NCI-H510A treated with DMSO at 0.1 percent for 48 hours (cell line): Measurements from ENCODE around the gene SURF4.

Source experiments
- DNase-seq: peaks from one replicate; lab custom pipeline; 2025; lab: John Stamatoyannopoulos, UW

Gene SURF4

DNA sequence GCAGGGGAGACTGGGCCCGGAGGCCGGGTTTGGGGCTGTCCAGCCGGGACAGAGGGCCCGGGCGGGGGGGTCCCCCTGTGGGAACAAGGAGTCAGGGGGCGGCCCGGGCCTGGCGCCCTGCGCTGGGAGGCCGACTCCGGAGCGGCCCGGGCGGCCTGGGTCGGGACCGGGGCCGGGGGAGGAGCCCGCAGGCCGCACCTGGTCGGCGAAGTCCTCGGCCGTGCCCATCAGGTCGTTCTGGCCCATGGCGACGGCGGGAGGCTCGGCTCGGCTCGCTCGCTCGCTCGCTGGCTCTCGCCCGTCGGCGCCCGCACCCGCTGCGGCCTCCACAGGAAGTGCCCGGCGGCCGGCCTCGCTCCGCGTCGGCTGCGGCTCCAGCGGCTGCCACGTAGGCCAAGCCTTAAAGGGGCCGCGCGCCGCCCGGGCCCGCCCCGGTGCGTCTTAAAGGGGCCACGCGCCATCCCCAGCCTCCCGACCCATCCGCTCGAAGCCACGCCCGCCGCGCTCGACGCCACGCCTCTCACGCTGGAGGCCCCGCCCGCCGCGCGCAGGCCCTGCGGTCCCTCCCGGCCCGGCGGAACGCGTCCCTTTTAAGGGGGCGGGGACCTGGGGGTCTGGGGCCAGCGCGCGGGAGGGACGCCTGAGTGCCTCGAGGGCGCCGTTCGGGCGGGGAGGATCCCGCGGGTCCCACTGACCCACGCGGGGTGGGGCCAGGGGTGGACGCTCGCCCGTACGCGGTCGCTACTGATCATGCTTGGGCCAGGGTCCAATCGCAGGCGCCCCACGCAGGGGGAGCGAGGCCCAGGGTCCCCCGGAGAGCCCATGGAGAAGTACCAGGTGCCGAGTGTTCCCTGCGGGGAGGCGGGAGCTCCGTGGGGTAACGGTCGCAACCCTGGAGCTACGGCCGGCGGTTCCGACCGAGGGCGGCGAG is at the start of gene SURF4, which contains the start of gene STKLD1:
Gene SURF4 (minus strand): TSS at position 337 of the 931 bp plus-strand sequence. CDS start 91 bp downstream, at position 246.
Gene STKLD1 (plus strand): TSS at position 643 of the 931 bp plus-strand sequence. CDS start 108 bp downstream, at position 751.
- DNase-seq, result peak; percentile 92

DNA sequence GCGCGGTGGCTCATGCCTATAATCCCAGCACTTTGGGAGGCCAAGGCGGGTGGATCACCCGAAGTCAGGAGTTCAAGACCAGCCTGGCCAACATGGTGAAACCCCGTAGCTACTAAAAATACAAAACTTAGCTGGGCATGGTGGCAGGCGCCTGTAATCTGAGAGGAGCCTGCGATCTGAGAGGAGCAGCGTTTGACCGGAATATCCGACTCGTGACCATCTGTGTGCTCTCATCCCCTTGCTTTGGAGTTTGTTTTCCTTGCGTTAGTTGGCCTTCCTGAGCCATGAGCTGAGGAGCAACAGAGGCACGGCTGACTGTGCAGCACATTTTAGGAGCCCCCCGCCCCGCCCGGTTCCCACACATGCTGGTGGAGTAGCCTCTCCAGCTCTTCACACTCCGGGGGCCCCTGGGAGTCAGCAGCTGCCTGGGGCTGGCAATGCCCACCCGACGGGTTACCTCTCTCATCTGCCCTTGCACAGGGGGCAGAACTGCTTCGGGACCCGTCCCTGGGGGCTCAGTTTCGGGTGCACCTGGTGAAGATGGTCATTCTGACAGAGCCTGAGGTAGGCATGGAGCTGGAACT is 49.3 kb upstream of the SURF4 start:
- no peak for DNase-seq

DNA sequence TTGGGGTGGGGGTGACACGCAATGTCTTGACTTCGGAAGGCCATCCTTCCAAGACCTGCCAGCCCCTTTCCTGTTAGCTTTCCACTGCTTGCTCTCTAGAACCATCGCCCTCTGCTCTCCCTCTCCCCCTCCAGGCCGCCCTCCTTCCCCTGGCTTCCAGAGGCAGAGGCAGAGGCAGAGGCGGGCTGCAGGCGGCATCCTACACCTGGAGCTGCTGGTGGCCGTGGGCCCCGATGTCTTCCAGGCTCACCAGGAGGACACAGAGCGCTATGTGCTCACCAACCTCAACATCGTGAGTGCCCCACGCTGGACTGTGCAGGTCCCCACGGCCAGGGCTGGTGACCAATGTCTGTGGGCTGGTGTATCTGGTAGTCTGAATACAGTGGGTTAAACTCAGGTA is 48.3 kb upstream of the SURF4 start:
- no peak for DNase-seq

DNA sequence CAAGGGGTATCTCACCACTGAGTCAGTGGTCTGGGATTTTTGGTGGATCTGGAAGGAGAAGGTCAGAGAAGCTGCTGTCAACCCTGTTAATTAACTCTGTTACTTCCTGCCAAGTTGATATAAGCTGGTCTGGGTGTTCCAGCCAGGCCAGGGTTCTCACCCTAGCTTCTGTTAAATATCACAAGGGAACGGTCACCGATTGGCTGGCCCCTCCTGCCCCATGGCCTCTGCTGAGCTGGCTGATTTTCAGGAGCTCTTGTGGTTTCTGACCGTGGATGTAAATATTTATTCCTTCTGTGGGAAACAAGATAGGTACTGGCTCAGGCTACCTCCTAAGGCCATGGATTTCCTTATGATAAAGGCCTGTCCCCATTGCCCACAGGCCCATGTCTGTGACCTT is 47.4 kb upstream of the SURF4 start:
- DNase-seq, result no peak

DNA sequence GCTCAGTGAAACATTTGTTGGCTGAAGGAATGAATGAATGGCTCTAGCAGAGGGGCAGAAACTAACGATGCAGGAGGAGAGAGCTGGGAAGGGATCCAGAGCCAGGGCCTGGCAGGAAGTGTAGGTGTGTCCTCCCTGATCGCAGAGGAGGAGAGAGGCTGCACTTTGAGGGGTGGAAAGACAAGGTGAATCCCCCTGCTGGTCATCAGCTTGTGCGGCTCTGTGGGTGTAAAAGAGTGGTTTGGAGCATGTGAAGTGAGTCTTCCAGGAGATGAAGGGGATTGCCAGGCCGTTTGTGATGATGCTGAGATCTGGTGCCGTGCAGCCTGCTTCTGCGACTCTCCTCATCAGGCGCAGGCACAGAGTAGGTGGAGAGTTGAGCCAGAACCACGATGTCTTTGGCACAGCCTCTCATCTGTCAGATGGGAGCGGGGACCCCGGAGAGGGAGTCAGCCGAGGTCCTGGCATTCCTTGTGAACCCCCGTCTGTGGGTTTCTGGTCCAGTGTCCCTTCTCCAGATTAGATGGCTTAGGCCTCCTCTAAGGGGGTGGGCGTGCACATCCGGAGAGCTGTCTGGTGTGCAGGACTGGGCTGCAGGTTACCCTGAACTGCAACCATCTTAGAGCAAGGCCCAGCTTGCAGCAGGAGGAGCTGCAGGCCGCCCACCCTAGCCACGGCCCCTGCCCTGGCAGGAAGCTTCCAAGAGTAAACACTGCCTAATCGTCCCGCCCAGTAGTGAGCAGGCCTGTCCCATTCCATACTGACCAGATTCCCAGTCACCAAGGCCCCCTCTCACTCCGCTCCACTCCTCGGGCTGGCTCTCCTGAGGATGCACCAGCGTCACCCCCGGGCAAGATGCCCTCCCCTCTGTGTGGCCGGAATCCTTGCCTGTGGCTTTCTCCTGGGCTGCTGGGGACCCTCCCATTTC is 46.0 kb upstream of the SURF4 start, which contains the start of gene ADAMTS13:
Gene ADAMTS13 (plus strand): TSS at position 753 of the 928 bp plus-strand sequence. CDS start 77 bp downstream, at position 830.
- DNase-seq, result no peak

DNA sequence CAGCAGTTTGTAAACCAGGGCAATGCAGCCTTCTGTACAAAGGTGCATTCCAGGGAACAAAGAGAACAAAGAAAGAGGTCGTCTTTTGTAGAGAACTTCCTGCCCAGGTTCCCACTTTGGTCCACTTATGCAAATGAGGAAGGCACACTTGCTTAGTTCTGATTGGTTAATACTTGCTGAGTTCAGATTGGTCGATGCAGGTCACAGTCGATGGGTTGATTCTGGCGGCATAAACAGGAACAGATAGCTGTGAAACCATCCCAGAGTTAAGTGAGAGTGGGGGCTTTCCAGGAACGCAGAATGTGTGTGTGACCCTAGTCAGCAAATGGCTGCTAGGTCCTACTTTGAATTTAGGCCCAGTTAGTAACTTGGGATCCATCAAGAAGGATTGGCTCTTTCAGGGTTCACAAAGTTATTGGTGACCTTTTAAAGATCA is 44.5 kb upstream of the SURF4 start:
- peak; percentile 34 for DNase-seq

DNA sequence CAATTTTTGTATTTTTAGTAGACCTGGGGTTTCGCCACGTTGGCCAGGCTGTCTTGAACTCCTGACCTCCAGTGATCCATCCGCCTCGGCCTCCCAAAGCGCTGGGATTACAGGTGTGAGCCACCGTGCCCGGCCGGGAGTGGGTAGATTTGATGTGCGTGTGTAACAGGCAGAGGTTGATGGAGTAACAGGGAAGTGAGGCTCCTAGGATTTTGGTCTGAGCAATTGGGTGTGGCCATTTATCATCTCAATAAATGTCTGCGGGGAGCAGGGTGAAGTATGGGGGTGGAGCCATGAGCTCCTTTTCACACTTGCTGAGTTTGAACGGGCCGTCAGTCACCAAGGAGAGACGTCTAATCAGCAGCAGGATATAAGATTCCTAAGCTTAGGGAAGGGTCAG is 43.1 kb upstream of the SURF4 start:
- DNase-seq, result no peak

DNA sequence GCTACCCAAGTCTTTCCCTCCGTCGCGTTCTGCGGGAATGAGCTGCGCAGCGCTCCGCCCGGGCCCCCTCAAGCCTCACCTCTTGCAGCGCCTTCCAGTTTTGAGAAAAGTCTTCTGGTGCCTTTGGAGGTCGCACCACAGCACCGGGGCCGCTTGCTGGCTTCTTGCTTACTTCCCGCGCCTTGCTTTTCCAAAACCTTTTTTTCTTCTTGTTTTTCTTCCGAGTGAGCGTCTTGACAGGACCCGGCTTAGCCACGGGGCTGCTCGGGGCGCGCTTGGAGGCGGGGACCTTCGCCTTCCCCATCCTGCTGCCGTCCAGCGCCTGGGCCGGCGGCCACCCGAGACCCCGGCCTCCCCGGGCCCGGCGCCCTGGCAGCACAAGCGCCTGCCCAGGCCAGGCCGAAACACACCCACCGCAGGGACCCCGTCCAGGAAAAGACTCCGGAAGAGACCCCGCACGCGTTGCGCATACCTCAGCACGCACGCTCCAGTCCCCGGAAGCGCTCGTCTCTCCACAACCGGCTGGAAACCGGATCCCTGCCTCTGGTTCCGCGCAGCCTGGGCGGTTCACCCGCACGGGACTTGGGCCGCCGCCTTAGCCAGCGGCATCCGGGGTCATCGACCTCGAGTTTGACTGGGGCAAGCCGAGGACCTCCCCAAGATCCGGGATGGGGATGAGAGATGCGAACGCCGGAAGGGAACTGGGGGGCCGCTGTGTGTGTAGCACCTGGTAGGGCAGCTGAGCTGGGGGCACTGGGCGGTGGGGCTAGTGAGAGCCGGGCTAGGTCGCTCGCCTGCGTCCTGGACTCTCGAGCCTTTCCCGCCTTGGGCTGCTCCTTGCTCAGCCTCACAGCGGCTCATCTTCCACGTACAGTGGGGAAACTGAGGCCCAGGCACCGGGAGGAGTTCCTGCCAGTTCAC is 41.9 kb upstream of the SURF4 start, which contains the start of gene REXO4:
Gene REXO4 (minus strand): TSS at position 470 of the 921 bp plus-strand sequence. CDS start 166 bp downstream, at position 304.
- peak; percentile 74 for DNase-seq

DNA sequence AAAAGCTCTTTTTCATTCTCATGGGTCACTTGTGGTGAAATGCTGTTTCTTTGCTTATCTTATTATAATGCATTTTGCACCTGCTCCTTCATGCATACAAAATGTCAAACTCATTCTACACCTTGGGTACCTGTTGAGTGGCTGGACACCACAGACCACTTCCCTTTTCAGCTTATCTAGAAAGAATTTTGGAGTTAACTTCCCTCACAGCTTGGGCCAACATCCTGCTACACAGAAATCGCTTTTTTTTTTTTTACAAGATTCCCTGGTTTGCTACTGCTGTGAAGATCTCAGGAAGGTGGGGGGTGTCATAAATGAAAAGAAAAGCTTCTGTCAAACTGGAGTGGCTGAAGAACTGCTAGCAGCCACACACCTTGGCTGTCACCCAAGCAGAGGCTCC is 39.3 kb upstream of the SURF4 start:
- DNase-seq, result no peak

DNA sequence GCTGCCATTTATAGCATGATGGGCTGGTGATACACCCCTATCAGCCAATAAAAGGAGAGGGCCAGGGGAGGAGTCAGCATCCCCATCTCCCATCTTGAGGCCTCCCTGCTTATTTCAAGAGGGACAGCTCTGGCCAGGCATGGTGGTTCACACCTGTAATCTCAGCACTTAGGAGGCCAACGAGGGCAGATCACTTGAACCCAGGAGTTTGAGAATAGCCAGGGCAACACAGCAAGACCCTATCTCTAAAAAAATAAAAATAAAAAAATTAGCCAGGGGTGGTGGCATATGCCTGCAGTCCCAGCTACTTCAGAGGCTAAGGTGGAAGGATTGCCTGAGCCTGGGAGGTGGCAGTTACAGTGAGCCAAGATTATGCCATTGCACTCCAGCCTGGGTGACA is 32.2 kb upstream of the SURF4 start:
- DNase-seq, result no peak

DNA sequence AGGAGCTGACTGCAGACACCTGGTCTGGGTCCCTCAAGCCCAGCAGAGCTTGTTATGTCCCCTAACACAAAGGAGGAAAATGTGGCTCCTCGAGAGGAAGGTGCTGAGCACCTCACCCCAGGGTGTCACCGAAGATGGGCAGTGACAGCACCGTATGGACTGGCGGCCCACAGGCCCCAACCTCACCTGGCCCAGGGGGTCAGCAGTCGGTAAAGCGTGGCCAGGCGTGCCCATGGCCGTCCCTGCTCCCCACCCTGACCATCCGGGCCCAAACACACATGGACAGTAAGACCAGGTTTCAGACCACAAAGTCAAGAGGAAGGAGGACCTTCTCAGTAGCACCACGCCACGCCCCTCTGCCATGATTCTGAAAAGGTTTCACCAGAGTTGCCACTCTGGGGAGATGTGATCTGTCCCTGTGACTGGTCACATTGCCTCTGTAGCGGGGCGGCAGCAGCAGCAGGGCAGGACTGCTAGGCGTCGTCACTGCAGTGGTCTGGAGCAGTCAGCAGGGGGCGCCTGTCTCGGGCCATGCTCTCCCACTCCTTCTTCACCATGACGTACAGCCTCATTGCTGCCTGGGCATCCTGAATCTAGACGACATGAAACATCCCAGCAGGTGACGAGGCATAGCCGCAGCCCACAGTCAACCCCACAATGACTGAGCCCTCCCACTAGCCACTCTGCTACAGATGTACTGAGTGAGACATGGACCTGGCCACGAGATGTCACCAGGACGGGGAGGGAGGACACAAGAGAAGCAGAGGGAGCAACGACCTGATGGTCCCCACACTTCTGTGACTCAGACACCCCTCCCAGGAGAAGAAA is 30.8 kb upstream of the SURF4 start:
- peak; percentile 81 for DNase-seq

DNA sequence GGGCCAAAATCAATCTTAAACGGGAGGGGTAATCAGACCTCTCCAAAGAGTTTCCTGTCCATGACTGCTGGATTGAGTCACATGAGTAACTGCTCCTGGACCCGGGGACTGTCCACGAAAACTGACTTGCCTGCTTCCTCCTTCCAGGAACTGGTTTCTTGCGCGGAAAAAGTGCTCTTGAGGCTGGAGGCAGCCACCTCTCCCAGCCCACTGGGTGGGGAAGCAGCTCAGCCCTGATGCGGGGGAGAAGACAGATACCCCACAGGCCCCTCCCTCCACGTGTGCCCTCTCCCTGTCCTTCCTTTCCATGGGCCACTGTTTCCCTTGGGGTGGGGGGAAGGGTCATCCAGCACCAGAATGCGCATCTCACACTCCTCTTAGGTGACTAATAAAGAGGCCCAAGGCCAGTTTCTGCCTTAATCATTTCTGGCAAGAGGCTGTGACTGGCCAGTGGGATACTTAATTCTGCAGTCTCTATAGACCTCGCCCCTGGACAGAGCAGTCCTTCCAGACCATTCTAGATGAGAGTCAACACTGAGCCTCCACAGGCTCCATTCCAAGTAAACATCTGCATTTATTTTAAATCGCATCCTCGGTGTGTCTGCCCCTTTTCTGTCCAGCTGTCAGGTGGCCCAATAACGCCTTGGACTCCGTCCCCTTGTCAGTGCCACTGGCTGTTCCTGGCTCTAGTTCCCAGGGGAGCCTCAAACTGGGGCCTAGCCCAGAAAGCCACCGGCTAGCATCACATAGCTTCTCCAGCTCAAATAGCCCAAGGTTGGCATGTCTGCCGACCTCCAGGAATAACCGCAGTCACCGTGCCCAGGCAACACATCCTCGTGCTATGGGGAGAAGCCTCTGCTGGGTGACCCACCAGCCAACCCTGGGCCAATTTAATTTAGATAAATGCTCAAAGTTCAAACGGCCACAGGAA is 29.9 kb upstream of the SURF4 start:
- DNase-seq, result no peak

DNA sequence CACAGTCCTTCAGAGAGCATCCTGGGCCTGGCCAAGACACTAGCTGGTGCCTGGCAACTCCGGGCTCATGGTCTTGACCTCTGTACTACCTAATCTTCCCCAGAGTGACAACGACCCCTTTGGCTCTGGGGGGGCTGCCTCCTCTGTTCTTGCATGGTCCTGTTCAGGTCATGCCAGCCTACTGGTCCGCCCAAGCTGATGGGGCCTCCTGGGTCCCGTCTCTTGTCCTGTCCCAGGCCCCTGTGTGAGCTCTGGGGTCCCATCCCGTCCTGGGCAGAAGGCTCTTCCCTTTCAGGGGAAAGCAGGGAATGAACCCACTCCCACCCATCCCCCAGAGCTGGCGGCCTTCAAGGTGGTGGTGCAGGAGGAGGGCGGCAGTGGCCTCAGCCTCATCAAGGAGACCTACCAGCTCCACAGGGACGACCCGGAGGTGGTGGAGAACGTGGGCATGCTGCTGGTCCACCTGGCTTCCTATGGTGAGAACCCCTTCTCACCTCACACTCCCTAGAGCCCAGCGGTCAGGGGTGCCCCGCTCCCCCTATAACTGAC is 28.7 kb upstream of the SURF4 start:
- no peak for DNase-seq

DNA sequence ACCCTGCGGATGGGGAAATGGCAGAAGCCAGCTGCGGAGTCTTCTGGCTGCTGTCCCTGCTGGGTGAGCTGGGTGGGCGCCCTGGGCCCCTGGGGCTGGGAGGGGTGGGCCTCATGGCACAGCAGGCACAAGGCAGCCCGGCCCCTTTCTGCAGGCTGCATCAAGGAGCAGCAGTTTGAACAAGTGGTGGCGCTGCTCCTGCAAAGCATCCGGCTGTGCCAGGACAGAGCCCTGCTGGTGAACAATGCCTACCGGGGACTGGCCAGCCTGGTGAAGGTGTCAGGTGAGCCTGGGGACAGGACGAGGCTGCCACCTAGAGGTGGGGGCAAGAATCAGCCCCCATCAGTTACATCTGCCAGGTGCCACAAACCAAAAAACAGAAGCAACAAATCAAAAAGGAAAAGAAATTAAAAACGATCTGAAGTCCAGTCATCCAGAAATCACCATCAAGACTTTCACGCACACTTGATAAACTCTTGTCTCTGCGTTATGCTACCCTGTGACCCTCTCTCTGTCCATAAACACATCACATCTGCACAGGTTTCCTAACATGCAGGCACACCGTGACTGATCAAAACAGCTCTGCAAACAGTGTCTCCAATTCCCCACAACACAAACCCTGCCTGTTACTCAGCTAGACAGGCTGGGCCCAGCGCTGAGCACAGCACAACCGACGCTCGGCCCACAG is 28.1 kb upstream of the SURF4 start:
- DNase-seq, result no peak

DNA sequence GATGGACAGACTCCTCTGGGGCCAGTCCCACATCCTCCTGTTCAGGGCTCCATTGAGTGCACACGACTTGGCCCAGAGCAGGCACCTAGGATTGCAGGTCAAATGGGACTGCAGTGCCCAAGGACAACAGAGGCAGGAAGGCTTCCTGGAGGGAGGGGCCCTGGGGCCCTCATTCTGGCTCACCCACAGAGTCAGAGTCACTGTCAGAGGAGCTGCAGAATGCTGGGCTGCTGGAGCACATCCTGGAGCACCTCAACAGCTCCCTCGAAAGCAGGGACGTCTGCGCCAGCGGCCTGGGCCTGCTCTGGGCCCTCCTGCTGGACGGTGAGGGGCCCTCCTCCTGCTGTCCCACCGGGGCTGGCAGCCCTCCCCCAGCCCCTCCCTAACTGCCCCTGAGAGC is 26.8 kb upstream of the SURF4 start:
- DNase-seq, result no peak

DNA sequence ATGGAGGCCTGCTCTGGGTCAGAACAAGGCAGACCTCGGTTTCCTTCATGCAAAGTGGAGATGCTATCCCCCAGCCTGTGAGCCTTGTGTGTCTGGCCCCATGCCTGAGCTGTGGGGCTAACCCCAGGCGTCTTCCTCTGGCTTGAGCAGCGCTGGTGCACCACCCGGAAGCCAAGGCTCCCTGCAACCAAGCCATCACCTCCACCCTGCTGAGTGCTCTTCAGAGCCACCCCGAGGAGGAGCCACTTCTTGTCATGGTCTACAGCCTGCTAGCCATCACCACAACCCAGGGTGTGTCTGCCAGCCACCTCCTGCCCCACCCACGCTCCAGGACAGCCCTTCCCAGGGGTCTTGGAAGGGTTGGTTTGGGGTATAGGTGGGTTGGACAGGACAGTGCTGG is 25.7 kb upstream of the SURF4 start:
- DNase-seq, result no peak

DNA sequence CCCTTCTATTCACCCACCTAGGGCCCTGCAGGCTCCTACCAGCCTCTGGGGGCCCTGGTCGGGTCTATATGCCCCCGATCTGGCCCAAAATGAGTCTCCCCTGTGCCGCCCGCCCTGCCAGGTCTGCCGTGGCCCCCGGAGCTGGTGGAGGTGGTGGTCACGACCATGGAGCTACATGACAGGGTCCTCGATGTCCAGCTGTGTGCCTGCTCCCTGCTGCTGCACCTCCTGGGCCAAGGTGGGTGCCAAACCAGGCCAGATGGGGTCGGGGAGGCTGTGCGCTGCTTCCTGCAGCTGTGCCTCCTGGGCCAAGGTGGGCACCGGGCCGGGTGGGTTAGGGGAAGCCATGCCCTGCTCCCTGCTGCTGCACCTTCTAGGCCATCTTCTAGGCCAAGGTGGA is 24.4 kb upstream of the SURF4 start:
- no peak for DNase-seq

DNA sequence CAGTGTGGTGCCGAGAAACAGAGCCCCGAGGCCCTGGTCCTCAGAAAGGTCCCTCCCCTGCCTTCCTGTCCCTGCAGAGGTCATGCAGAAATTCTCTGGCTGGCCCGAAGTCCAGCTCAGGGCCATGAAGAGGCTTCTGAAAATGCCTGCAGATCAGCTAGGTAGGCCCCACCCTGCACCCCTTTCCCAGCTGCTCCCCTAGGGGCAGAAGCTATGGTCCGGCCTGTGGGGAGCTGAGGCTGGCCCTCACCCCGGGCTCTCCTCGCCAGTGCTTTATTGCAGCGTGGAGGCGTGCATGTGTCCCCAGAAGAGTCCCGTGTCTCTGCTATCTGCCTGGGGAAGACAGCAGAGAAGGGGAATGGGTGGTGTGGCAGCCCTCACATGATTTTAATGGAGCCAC is 22.0 kb upstream of the SURF4 start:
- no peak for DNase-seq
